ENCODE measurements around the gene PRDM11.

The PRDM11 gene

DNA sequence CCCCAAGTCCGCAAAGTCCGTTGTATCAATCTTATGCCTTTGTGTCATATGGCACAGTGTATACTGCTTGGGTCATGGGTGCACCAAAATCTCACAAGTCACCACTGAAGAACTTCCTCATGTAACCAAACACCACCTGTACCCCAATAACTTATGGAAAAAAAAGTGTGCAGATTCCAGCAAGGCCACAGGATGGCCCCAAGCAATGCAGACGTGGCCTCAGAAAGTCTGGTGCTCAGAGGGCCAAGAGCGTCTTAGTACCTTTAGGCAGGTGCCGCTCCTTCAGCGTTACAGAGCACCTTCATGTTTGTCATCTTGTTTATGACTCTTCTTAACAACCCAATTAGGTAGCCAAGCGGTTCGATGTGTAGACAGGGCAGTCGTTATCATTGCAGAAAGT is 65.3 kb downstream of the PRDM11 start:
- DNase-seq (ENCODE audit: low read depth), result no peak
- in situ Hi-C loops (cut with HindIII; ENCODE audit: low sequenced_read_pairs), result no loop called here
- TF ChIP-seq, protein P1, sequence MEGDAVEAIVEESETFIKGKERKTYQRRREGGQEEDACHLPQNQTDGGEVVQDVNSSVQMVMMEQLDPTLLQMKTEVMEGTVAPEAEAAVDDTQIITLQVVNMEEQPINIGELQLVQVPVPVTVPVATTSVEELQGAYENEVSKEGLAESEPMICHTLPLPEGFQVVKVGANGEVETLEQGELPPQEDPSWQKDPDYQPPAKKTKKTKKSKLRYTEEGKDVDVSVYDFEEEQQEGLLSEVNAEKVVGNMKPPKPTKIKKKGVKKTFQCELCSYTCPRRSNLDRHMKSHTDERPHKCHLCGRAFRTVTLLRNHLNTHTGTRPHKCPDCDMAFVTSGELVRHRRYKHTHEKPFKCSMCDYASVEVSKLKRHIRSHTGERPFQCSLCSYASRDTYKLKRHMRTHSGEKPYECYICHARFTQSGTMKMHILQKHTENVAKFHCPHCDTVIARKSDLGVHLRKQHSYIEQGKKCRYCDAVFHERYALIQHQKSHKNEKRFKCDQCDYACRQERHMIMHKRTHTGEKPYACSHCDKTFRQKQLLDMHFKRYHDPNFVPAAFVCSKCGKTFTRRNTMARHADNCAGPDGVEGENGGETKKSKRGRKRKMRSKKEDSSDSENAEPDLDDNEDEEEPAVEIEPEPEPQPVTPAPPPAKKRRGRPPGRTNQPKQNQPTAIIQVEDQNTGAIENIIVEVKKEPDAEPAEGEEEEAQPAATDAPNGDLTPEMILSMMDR (IDR thresholded peaks at IDR 0.05; ENCODE audit: low read depth, low read length, missing control alignments), result no peak
- H3K4me3 ChIP-seq (ENCODE audit: low read depth, low read length), result no peak overlapping the region

DNA sequence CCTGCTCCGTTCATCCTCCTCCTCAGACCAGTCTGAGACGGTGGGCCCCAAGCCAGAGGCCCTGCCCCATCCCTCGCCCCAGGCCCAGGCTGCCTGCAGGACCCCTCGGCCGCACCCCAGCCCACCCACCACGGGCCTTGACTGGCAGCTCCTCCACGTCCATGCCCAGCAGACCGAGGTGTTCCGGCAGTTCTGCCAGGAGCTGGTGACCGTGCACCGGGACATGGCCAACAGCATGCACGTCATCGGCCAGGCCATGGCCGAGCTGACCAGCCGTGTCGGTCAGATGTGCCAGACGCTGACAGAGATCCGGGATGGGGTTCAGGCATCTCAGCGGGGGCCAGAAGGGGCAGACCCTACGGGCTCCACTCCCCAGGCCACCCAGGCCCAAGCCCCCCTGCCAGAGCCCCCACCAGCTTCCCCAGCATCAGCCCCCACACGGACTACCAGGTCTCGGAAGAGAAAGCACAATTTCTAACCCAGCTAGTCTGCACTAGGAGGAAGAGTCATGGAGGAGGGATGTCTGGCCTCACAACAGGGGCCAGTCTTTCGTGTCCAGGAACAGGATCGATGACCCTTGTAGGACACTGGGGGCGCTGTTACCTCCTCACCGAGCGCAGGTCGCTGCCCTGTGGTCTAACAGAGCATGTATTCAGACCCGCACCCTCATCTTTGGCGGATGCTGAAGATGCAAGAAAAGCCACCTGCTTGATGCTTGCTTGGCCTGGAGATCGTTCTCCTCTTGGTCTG is 66.3 kb downstream of the PRDM11 start:
- TF ChIP-seq, protein P1 (IDR thresholded peaks at IDR 0.05; ENCODE audit: low read depth, low read length, missing control alignments), result peak; percentile 13
- H3K4me3 ChIP-seq (ENCODE audit: low read depth, low read length), result no peak overlapping the region
- in situ Hi-C loops (cut with HindIII; ENCODE audit: low sequenced_read_pairs), result no loop called here
- DNase-seq (ENCODE audit: low read depth), result no peak

DNA sequence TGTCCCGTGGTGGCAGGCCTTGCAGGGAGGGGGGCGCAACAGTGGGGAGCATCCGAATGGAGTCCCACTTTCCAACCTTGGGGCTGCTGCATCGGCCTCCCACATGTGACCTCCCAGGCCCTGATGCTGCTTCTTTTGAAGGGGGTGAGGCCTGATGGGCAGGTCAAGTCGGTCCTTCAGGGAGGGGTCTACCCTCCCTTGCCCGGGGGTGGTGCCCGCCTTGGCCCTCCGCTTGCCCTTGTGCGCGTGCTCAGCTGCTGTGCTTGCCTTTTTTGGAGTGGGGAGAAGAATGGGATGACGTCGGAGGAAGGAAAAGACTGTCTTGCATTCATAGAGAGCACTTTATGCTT is 66.9 kb downstream of the PRDM11 start:
- TF ChIP-seq, protein P1 (IDR thresholded peaks at IDR 0.05; ENCODE audit: low read depth, low read length, missing control alignments), result no peak
- DNase-seq (ENCODE audit: low read depth), result no peak
- H3K4me3 ChIP-seq (ENCODE audit: low read depth, low read length), result no peak overlapping the region
- in situ Hi-C loops (cut with HindIII; ENCODE audit: low sequenced_read_pairs), result no loop called here

DNA sequence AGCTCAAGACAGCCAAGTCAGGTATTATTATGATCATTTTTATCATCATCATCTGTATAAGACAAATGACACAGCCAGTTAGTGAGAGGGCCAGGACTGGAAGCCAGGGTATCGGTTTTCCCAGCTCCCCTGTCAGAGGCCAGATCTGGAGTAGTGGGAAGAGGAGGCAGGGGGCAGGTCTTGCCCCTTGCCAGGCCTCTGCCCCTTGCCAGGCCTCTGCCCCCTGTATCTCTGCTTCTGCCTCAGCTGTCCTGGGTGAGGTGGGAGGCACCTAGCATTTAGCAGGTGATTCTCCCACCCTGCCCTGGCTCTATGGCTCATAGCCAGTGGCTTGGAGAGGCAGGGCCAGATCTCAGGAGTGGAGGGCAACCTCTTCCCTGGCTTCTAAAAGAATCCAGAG is 67.3 kb downstream of the PRDM11 start:
- DNase-seq (ENCODE audit: low read depth), result no peak
- TF ChIP-seq, protein P1 (IDR thresholded peaks at IDR 0.05; ENCODE audit: low read depth, low read length, missing control alignments), result no peak
- in situ Hi-C loops (cut with HindIII; ENCODE audit: low sequenced_read_pairs), result no loop called here
- no peak overlapping the region for H3K4me3 ChIP-seq (ENCODE audit: low read depth, low read length)

DNA sequence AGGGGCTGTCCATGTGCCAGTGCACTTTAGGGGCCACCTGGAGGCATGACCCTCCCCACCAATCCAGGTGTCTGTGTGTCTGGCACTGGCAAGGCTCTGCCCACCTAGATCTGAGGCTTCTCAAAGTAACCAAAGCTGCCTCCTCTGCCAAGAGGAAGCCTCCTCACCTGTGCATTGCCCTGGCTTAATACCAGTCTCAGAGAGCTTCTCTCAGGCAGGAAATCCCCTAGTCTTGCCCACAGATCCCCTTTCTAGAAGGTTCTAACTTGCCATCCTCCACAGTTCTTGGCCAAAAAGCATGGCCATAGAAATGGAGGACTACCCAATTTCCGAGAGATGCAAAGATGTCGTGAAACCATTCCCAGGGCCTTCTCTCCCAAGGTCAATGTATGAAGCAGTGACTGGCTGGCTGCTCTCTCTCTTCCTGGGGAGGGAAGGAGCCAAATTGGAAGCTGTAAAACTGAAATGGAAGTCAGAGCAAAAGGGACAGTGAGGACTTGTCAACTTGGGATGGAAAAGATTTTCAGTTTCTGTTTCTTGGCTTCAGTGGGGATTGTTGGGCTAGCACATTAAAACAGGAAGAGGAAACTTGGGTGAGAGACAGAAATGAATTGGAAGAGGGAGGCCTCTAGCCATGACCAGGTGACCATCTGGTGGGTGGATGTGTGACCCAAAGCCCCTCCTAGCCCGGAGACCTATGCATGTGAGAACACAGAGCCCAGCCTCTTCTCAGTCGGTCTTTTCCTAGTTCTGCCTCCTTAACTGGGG is 68.8 kb downstream of the PRDM11 start:
- TF ChIP-seq, protein P1 (IDR thresholded peaks at IDR 0.05; ENCODE audit: low read depth, low read length, missing control alignments), result no peak
- H3K4me3 ChIP-seq (ENCODE audit: low read depth, low read length), result no peak overlapping the region
- in situ Hi-C loops (cut with HindIII; ENCODE audit: low sequenced_read_pairs), result no loop called here
- DNase-seq (ENCODE audit: low read depth), result no peak

DNA sequence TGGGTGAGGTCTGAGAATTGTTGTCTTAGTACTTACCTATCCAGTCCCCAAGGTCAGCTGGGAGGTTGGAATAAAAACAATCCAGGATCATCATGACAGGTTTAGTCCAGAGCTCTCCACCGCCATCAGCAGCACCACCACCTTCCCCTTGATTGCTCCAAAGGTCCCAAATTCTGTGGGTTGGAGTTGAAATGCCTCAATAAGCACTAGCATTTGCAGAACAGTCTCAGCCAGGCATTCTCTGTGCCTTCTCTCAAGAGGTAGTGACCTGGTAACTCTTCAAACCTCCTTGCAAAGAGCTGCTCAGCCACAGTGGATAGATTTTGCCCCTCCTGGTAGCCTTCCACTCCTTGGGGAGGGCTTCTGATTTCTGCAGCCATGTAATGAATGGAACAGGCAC is 69.6 kb downstream of the PRDM11 start:
- TF ChIP-seq, protein P1 (IDR thresholded peaks at IDR 0.05; ENCODE audit: low read depth, low read length, missing control alignments), result no peak
- in situ Hi-C loops (cut with HindIII; ENCODE audit: low sequenced_read_pairs), result no loop called here
- H3K4me3 ChIP-seq (ENCODE audit: low read depth, low read length), result no peak overlapping the region
- DNase-seq (ENCODE audit: low read depth), result no peak

Data from astrocyte of the cerebellum (primary cell).